OCI-LY7 (cell line): ENCODE results near the gene FLAD1. TPM values are rescaled to one million over a fixed set of nuclear protein-coding genes. Genes with fewer than 3 reads are reported as not detected.

Experiments
- BruUV-seq: library from RNA; stranded (reverse); fragments of 400-500 nt; replicated peaks from 2 replicates; lab custom pipeline; 2021; lab: Mats Ljungman, UMichigan
- CTCF ChIA-PET: fragments of 300-600 bp; sonication (Branson Sonifier 250); formaldehyde crosslinking; loops from one replicate; lab custom pipeline; 2022; ENCODE audit warnings: antibody characterized with exemption; ENCODE audit not compliant: unreplicated experiment; lab: Charles Lee
- POLR2A ChIA-PET: fragments of 300-600 bp; sonication (Branson Sonifier 250); formaldehyde crosslinking; loops from one replicate; lab custom pipeline; 2022; ENCODE audit warnings: antibody characterized with exemption; lab: Charles Lee
- DNase-seq: peaks from one replicate; pipeline ENCODE4 v3.0.0-alpha.2; 2015; ENCODE audit warnings: low spot score
- H2AFZ ChIP-seq: fragments of 200-600 bp; sonication (generic), shearing (Covaris generic); 2 replicates; pipeline ENCODE4 v1.6.1; 2014; ENCODE audit warnings: mild to moderate bottlenecking, antibody characterized with exemption, low read length, moderate library complexity
- H3K27ac ChIP-seq: fragments of 200-600 bp; sonication (generic); 2 replicates; pipeline ENCODE4 v1.5.1; 2014; ENCODE audit warnings: mixed run types, low read depth, mild to moderate bottlenecking, moderate library complexity, low read length, inconsistent platforms; ENCODE audit not compliant: poor library complexity, severe bottlenecking
- H3K36me3 ChIP-seq: fragments of 200-600 bp; sonication (generic); 2 replicates; pipeline ENCODE4 v1.6.1; 2014; ENCODE audit warnings: mild to moderate bottlenecking, antibody characterized with exemption, low read length, moderate library complexity, mixed read lengths; ENCODE audit not compliant: insufficient read depth
- H3K4me1 ChIP-seq: fragments of 200-600 bp; sonication (generic); 2 replicates; pipeline ENCODE4 v1.5.1; 2014; ENCODE audit warnings: mild to moderate bottlenecking, low read length; ENCODE audit not compliant: insufficient read depth, poor library complexity, severe bottlenecking
- H3K4me2 ChIP-seq: fragments of 200-600 bp; sonication (generic); 2 replicates; pipeline ENCODE4 v1.6.1; 2014; ENCODE audit warnings: mild to moderate bottlenecking, low read length
- H3K4me3 ChIP-seq: fragments of 200-600 bp; sonication (generic); 2 replicates; pipeline ENCODE4 v1.5.1; 2014; ENCODE audit warnings: mild to moderate bottlenecking, low read depth, low read length; ENCODE audit not compliant: poor library complexity, severe bottlenecking
- H3K79me2 ChIP-seq: fragments of 200-600 bp; sonication (generic); 2 replicates; pipeline ENCODE4 v1.6.1; 2016; ENCODE audit warnings: low read depth, mild to moderate bottlenecking, low read length, moderate library complexity, mixed read lengths; ENCODE audit not compliant: insufficient read depth
- H3K9me2 ChIP-seq: fragments of 200-600 bp; sonication (generic); 2 replicates; pipeline ENCODE4 v1.6.1; 2016; ENCODE audit warnings: mild to moderate bottlenecking, low read length, mixed read lengths; ENCODE audit not compliant: insufficient read depth
- H3K9me3 ChIP-seq: fragments of 200-600 bp; sonication (generic); 2 replicates; pipeline ENCODE4 v1.6.1; 2014; ENCODE audit warnings: mild to moderate bottlenecking, mixed run types, low read length, mixed read lengths
- H4K20me1 ChIP-seq: fragments of 200-600 bp; sonication (generic); 2 replicates; pipeline ENCODE4 v1.6.1; 2014; ENCODE audit warnings: mild to moderate bottlenecking, antibody characterized with exemption, low read length, moderate library complexity, mixed read lengths; ENCODE audit not compliant: insufficient read depth
- CTCF ChIP-seq: fragments of 200-600 bp; sonication (generic); conservative IDR thresholded peaks from 2 replicates; pipeline ENCODE4 v1.5.1; 2014; ENCODE audit warnings: mild to moderate bottlenecking, antibody characterized with exemption, low read length, moderate library complexity, mixed read lengths
- EZH2phosphoT487 ChIP-seq: fragments of 200-600 bp; sonication (generic); IDR thresholded peaks from 2 replicates; pipeline ENCODE4 v1.6.1; 2018; ENCODE audit warnings: low read depth, borderline replicate concordance, mild to moderate bottlenecking, mixed run types, antibody characterized with exemption, low read length, moderate library complexity, mixed read lengths
- intact Hi-C: fragments of 100-400 bp; cut with micrococcal nuclease; formaldehyde crosslinking; loops from one replicate; pipeline ENCODE4 v1.10.0; 2022; ENCODE audit not compliant: unreplicated experiment
- total RNA-seq, 2 experiments: library from RNA; depleted of rRNA in 1 of 2; stranded (reverse); fragments of >200 nt in 1 of 2; shearing (Covaris generic) in 1 of 2; gene quantifications; 2 replicates each; pipeline ENCODE4 v1.2.3, GENCODE V29; 2014 to 2022

FLAD1 gene
- total RNA-seq, 2 experiments from 2014 or later = 52.7 to 57.9 TPM

- Histone ChIP-seq H4K20me1 (no peaks in the 10 kb centered on the region), H2AFZ (no peak overlapping the region), H3K9me2 (no peaks in the 10 kb centered on the region), H3K27ac (peak overlapping the region; percentile 58), H3K36me3 (peaks cover 22% of the 10 kb centered on the region; the same call in 1 of the 2 replicates), H3K9me3 (no peaks in the 10 kb centered on the region), H3K4me1 (peaks cover 81% of the 10 kb centered on the region), H3K79me2 (no peaks in the 10 kb centered on the region), H3K4me2 (peak overlapping the region; percentile 62), H3K4me3 (no peak overlapping the region)
- BruUV-seq = no TSS peak
- intact Hi-C loops = no loop called here
- POLR2A ChIA-PET = interaction anchor here (1.2 kb wide), 1 partner anchor 9 kb away, joined by 3 read pairs; no protein-coding TSS in a partner anchor
- DNase-seq = no peak
- CTCF ChIA-PET = no interaction called here
- TF ChIP-seq CTCF (no peak), EZH2phosphoT487 (no peak)
Measured at GRCh38 chr1:155013632-155014031, 30.5 kb downstream of the FLAD1 start.

- no TSS peak for BruUV-seq
- H3K79me2 ChIP-seq = no peaks in the 10 kb centered on the region
- no peak overlapping the region for H3K4me2 ChIP-seq
- H3K4me3 ChIP-seq = no peak overlapping the region
- TF ChIP-seq EZH2phosphoT487 (no peak), CTCF (no peak)
- H3K9me2 ChIP-seq = no peaks in the 10 kb centered on the region
- ChIA-PET CTCF (interaction anchor here (1.2 to 1.5 kb wide), 2 partner anchors 16 to 60 kb away, joined by 3 to 4 read pairs; no protein-coding TSS in a partner anchor), POLR2A (interaction anchor here (0.6 to 1.1 kb wide), 3 partner anchors 16 to 907 kb away, joined by 3 to 4 read pairs (median 3); partner anchors contain the start of gene FLAD1)
- no peak overlapping the region for H2AFZ ChIP-seq
- H3K9me3 ChIP-seq = no peaks in the 10 kb centered on the region
- peak overlapping the region; percentile 79 for H3K27ac ChIP-seq
- H3K36me3 ChIP-seq = peaks cover 22% of the 10 kb centered on the region; the same call in 1 of the 2 replicates
- H4K20me1 ChIP-seq = no peaks in the 10 kb centered on the region
- peaks cover 77% of the 10 kb centered on the region for H3K4me1 ChIP-seq
- intact Hi-C loops = no loop called here
- no peak for DNase-seq
Measured at GRCh38 chr1:155014709-155015508, 31.8 kb downstream of the FLAD1 start.
